GM12892 (cell line): ENCODE data around the gene DNAAF5.

Source experiments
- POLR2A ChIP-seq: IDR thresholded peaks from 2 replicates; pipeline ENCODE4 v1.6.1; 2011; ENCODE audit warnings: low read depth, low read length, control low read depth
- TAF1 ChIP-seq: IDR thresholded peaks from 2 replicates; pipeline ENCODE4 v1.6.1; 2011; ENCODE audit warnings: low read depth, mild to moderate bottlenecking, control low read depth, low read length, borderline replicate concordance

- TF ChIP-seq TAF1 (no peak), POLR2A (no peak)
Measured at GRCh38 chr7:739455-739982, 13.0 kb downstream of the DNAAF5 start.
